Loucy (cell line): ENCODE results near the gene EPHA2.

Experiments
- H2AFZ ChIP-seq: fragments of 200-600 bp; sonication (generic); 2 replicates; pipeline ENCODE4 v1.6.0; 2016; ENCODE audit warnings: antibody characterized with exemption, mild to moderate bottlenecking, low read length, moderate library complexity
- H3F3A ChIP-seq: fragments of 200-600 bp; 2 replicates; pipeline ENCODE4 v1.6.0; 2016; ENCODE audit warnings: antibody characterized with exemption, low read depth, mild to moderate bottlenecking
- H3K27me3 ChIP-seq: fragments of 200-600 bp; sonication (generic); 2 replicates; pipeline ENCODE4 v1.6.1; 2014; ENCODE audit warnings: low read length, mild to moderate bottlenecking; ENCODE audit not compliant: insufficient read depth, poor library complexity, severe bottlenecking
- H3K36me3 ChIP-seq: fragments of 200-600 bp; sonication (generic); 2 replicates; pipeline ENCODE4 v1.6.1; 2016; ENCODE audit warnings: low read length; ENCODE audit not compliant: insufficient read depth
- H3K4me1 ChIP-seq: fragments of 200-600 bp; sonication (generic); 2 replicates; pipeline ENCODE4 v1.5.1; 2014; ENCODE audit warnings: low read length, mild to moderate bottlenecking; ENCODE audit not compliant: insufficient read depth, poor library complexity, severe bottlenecking
- H3K4me2 ChIP-seq: fragments of 200-600 bp; sonication (generic); 2 replicates; pipeline ENCODE4 v1.6.0; 2014; ENCODE audit warnings: antibody characterized with exemption, low read length, low read depth, mild to moderate bottlenecking; ENCODE audit not compliant: poor library complexity, severe bottlenecking
- H3K4me3 ChIP-seq: fragments of 200-600 bp; sonication (generic); 2 replicates; pipeline ENCODE4 v1.5.1; 2014; ENCODE audit warnings: low read length, mild to moderate bottlenecking, mixed read lengths; ENCODE audit not compliant: poor library complexity, severe bottlenecking
- H3K79me2 ChIP-seq: fragments of 200-600 bp; sonication (generic); 2 replicates; pipeline ENCODE4 v1.6.1; 2014; ENCODE audit warnings: low read length; ENCODE audit not compliant: insufficient read depth
- H3K9ac ChIP-seq: fragments of 200-600 bp; sonication (generic); 2 replicates; pipeline ENCODE4 v1.6.0; 2014; ENCODE audit warnings: mild to moderate bottlenecking, low read depth, low read length, moderate library complexity; ENCODE audit not compliant: poor library complexity, severe bottlenecking
- H3K9me2 ChIP-seq: fragments of 200-600 bp; sonication (generic); replicated peaks from 2 replicates; pipeline ENCODE4 v1.6.1; 2016; ENCODE audit warnings: low read depth, low read length, mixed read lengths
- H3K9me3 ChIP-seq: fragments of 200-600 bp; sonication (generic); 2 replicates; pipeline ENCODE4 v1.6.1; 2014; ENCODE audit warnings: mild to moderate bottlenecking, antibody characterized with exemption, low read length, low read depth; ENCODE audit not compliant: insufficient read depth
- H4K20me1 ChIP-seq: fragments of 200-600 bp; sonication (generic); 2 replicates; pipeline ENCODE4 v1.6.0; 2014; ENCODE audit warnings: antibody characterized with exemption, low read length, mild to moderate bottlenecking; ENCODE audit not compliant: insufficient read depth, poor library complexity, severe bottlenecking
- CTCF ChIP-seq: fragments of 200-600 bp; sonication (generic); conservative IDR thresholded peaks from 2 replicates; pipeline ENCODE4 v1.5.1; 2014; ENCODE audit warnings: mild to moderate bottlenecking, antibody characterized with exemption, low read length
- EZH2phosphoT487 ChIP-seq: fragments of 200-600 bp; IDR thresholded peaks from 2 replicates; pipeline ENCODE4 v1.6.1; 2018; ENCODE audit warnings: antibody characterized with exemption, mild to moderate bottlenecking, moderate library complexity, borderline replicate concordance

EPHA2 gene

DNA sequence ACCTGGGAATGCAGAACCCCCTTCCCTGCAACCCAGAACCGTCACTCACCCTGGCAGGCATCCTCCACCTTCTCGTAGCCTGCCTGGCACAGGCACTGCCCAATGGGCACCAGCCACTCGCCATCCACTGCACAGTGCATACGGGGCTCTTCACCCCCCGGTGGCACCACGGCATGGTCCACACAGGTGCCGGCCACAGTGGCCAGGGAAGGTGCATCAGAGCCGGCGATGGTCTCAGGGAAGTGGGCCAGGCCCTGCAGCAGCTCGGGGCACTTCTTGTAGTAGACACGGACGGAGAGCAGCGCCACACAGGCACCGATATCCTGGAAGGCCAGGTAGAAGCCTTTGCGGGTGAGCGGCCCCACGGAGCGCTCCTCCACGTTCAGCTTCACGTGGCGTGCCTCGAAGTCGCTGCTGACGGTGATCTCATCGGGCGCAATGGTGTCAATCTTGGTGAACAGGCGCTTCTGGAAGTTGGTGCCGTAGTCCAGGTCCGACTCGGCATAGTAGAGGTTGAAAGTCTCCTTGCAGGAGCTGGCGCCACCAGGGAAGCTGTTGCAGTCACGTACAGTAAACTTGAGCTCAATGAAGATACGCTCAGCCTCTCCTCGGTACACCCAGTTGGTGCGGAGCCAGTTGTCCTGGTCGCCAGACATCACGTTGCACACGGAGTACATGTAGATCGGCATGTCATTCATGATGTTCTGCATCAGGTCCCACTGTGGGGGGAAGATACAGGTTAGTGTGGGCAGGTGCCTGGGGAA lies 7.4 kb downstream of the EPHA2 start:
- Histone ChIP-seq H3K27me3 (no peaks in the 10 kb centered on the region), H3K9me3 (no peaks in the 10 kb centered on the region), H3K9me2 (no peaks in the 10 kb centered on the region), H3K36me3 (no peaks in the 10 kb centered on the region), H4K20me1 (no peaks in the 10 kb centered on the region), H3K4me1 (peaks cover 28% of the 10 kb centered on the region), H3K4me3 (no peak overlapping the region), H3K79me2 (no peaks in the 10 kb centered on the region), H2AFZ (no peak overlapping the region), H3K4me2 (no peak overlapping the region), H3F3A (no peaks in the 10 kb centered on the region), H3K9ac (no peak overlapping the region)
- TF ChIP-seq CTCF (no peak), EZH2phosphoT487 (no peak)

DNA sequence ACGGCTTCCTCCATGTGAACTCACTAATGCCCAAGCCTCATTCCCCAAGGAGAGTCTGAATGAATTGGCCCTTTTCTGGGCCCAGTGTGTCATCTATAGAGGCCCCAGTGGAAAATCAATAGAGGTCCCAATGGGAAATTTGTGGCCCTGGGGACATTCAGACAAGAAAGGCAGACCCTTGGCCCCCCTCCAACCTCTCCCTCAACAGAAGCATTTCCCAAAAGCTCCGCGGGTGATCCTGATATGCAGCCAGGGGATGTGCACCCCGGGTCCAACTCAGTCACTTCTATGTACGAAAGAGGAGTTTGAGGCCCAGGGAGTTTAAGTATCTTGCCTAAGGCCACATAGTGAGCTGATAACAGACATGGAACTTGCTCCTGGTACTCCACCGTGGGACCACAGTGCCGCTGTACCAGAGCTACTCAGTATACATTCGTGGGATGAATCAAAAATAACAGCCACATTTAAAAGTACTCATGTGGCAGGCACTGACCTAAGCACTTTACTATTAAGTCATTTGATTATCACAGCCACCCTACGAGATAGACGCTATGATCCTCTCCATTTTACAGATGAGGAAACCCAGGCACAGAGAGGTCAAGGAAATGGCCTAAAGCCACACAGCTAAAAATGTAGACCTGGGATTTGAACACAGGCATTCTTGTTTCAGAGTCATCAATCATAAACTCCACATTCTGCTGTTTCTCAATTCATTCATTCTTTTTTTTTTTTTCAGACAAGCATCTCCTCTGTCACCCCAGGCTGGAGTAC lies 8.5 kb downstream of the EPHA2 start:
- Histone ChIP-seq H3K36me3 (no peaks in the 10 kb centered on the region), H3K27me3 (no peaks in the 10 kb centered on the region), H3K9me3 (no peaks in the 10 kb centered on the region), H3K4me2 (no peak overlapping the region), H3K4me1 (peaks cover 28% of the 10 kb centered on the region), H3K9me2 (no peaks in the 10 kb centered on the region), H3K9ac (no peak overlapping the region), H4K20me1 (no peaks in the 10 kb centered on the region), H3F3A (no peaks in the 10 kb centered on the region), H3K4me3 (no peak overlapping the region), H2AFZ (no peak overlapping the region), H3K79me2 (no peaks in the 10 kb centered on the region)
- TF ChIP-seq CTCF = no peak

GRCh38 chr1:16146279-16147155 lies 9.4 kb downstream of the EPHA2 start:
- TF ChIP-seq EZH2phosphoT487 = no peak
- TF ChIP-seq CTCF = no peak
- H3K27me3 ChIP-seq = no peaks in the 10 kb centered on the region
- no peaks in the 10 kb centered on the region for H3K9me2 ChIP-seq
- no peak overlapping the region for H3K9ac ChIP-seq
- peaks cover 21% of the 10 kb centered on the region for H3K4me1 ChIP-seq
- no peak overlapping the region for H3K4me2 ChIP-seq
- no peak overlapping the region for H2AFZ ChIP-seq
- H3K79me2 ChIP-seq = no peaks in the 10 kb centered on the region
- H3K36me3 ChIP-seq = no peaks in the 10 kb centered on the region
- H4K20me1 ChIP-seq = no peaks in the 10 kb centered on the region
- H3F3A ChIP-seq = no peaks in the 10 kb centered on the region
- no peak overlapping the region for H3K4me3 ChIP-seq
- no peaks in the 10 kb centered on the region for H3K9me3 ChIP-seq
